PC-3 (cell line): ENCODE results near the gene RASL11B.
"Not testable (repeated sequence)": the region's sequence is repeated elsewhere in the genome, so short reads cannot be mapped to it uniquely, and the experiment has no call there.

Experiments used
- EZH2 ChIP-seq: fragments of 300-600 bp; sonication (generic); IDR thresholded peaks from one replicate; pipeline ENCODE4 v1.6.1; 2017; ENCODE audit warnings: antibody characterized with exemption, mild to moderate bottlenecking, low read length; ENCODE audit not compliant: unreplicated experiment
- EZH2phosphoT487 ChIP-seq: fragments of 300-600 bp; sonication (generic); IDR thresholded peaks from 2 replicates; pipeline ENCODE4 v1.6.1; 2018; ENCODE audit warnings: mild to moderate bottlenecking, antibody characterized with exemption, low read length, borderline replicate concordance
- TF ChIP-seq, protein P1 (sequence below): fragments of 300-600 bp; sonication (generic); conservative IDR thresholded peaks from 2 replicates; pipeline ENCODE4 v1.5.1; 2017; ENCODE audit warnings: antibody characterized with exemption, low read depth, mild to moderate bottlenecking, low read length

DNA sequence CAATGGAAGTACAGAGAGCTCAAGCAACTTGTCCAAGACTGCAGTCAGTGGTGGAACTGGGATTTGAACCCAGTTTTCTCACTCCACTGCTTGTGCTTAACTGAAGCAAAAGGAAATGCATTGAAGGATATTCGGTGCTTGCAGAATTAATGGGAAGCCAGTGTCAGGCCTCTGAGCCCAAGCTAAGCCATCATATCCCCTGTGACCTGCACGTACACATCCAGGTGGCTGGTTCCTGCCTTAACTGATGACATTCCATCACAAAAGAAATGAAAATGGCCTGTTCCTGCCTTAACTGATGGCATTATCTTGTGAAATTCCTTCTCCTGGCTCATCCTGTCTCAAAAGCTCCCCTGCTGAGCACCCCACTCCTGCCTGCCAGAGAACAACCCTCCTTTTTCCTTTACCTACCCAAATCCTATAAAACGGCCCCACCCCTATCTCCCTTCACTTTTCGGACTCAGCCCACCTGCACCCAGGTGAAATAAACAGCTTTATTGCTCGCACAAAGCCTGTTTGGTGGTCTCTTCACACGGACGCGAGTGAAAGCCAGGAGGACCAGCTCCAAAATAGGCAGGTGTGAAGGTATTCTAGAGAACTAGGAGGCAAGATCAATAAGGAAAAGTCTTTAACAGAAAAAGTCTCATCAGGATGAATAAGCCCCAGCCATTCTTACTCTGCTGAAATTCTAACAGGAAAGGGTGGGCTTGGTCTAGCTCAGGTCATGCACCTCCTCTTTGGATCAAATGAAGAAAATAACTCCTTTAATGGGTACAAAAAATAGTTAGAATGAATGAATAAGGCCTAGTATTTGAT, 27.3 kb upstream of the RASL11B start:
- TF ChIP-seq, protein P1, sequence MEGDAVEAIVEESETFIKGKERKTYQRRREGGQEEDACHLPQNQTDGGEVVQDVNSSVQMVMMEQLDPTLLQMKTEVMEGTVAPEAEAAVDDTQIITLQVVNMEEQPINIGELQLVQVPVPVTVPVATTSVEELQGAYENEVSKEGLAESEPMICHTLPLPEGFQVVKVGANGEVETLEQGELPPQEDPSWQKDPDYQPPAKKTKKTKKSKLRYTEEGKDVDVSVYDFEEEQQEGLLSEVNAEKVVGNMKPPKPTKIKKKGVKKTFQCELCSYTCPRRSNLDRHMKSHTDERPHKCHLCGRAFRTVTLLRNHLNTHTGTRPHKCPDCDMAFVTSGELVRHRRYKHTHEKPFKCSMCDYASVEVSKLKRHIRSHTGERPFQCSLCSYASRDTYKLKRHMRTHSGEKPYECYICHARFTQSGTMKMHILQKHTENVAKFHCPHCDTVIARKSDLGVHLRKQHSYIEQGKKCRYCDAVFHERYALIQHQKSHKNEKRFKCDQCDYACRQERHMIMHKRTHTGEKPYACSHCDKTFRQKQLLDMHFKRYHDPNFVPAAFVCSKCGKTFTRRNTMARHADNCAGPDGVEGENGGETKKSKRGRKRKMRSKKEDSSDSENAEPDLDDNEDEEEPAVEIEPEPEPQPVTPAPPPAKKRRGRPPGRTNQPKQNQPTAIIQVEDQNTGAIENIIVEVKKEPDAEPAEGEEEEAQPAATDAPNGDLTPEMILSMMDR, result not testable (repeated sequence)
- TF ChIP-seq EZH2, EZH2phosphoT487: not testable (repeated sequence)
